OCI-LY3 (cell line): ENCODE results near the gene ADARB2.
"Not testable (repeated sequence)": the region's sequence is repeated elsewhere in the genome, so short reads cannot be mapped to it uniquely, and the experiment has no call there.

Source experiments
- H2AFZ ChIP-seq: fragments of 200-600, 300-600 bp; shearing (Covaris generic); 2 replicates; pipeline ENCODE4 v1.6.0; 2014; ENCODE audit warnings: antibody characterized with exemption, low read depth, low read length
- H3K27ac ChIP-seq: fragments of 200-600, 300-600 bp; sonication (generic); 2 replicates; pipeline ENCODE4 v1.5.1; 2014; ENCODE audit warnings: mild to moderate bottlenecking, low read length, moderate library complexity, mixed read lengths
- H3K27me3 ChIP-seq: fragments of 200-600, 300-600 bp; sonication (generic); 2 replicates; pipeline ENCODE4 v1.6.1; 2014; ENCODE audit warnings: low read depth, low read length, mixed read lengths
- H3K36me3 ChIP-seq: fragments of 200-600, 300-600 bp; sonication (generic); replicated peaks from 2 replicates; pipeline ENCODE3; 2014; ENCODE audit warnings: low read depth, low read length, mixed read lengths
- H3K4me1 ChIP-seq: fragments of 300-600, 200-600 bp; sonication (generic); 2 replicates; pipeline ENCODE4 v1.6.1; 2014; ENCODE audit warnings: low read length, mixed read lengths
- H3K4me2 ChIP-seq: fragments of 200-600, 300-600 bp; sonication (generic); 2 replicates; pipeline ENCODE4 v1.6.1; 2014; ENCODE audit warnings: low read length, mixed read lengths
- H3K4me3 ChIP-seq: fragments of 300-600, 200-600 bp; sonication (generic); 2 replicates; pipeline ENCODE4 v1.5.1; 2014; ENCODE audit warnings: antibody characterized with exemption, mild to moderate bottlenecking, low read length, moderate library complexity
- H3K79me2 ChIP-seq: fragments of 300-600, 200-600 bp; shearing (Covaris generic); 2 replicates; pipeline ENCODE4 v1.6.1; 2014; ENCODE audit warnings: mild to moderate bottlenecking, low read length, mixed read lengths
- H3K9ac ChIP-seq: fragments of 300-600, 200-600 bp; shearing (Covaris generic); 2 replicates; pipeline ENCODE4 v1.6.0; 2014; ENCODE audit warnings: mild to moderate bottlenecking, low read length, moderate library complexity
- H3K9me3 ChIP-seq: fragments of 200-600, 300-600 bp; shearing (Covaris generic); 2 replicates; pipeline ENCODE4 v1.6.1; 2014; ENCODE audit warnings: low read length, mixed read lengths; ENCODE audit not compliant: insufficient read depth
- H4K20me1 ChIP-seq: fragments of 200-600, 300-600 bp; sonication (generic); 2 replicates; pipeline ENCODE4 v1.6.1; 2016; ENCODE audit warnings: low read length, mixed read lengths; ENCODE audit not compliant: insufficient read depth
- EZH2phosphoT487 ChIP-seq: fragments of 200-600 bp; shearing (Covaris generic); IDR thresholded peaks from 2 replicates; pipeline ENCODE4 v1.6.1; 2018; ENCODE audit warnings: antibody characterized with exemption, mixed run types, low read depth
- TF ChIP-seq, protein P1 (sequence below): fragments of 200-600, 300-600 bp; sonication (generic); IDR thresholded peaks from 2 replicates; pipeline ENCODE4 v1.5.1; 2014; ENCODE audit warnings: antibody characterized with exemption, low read length, low read depth

ADARB2 gene

DNA sequence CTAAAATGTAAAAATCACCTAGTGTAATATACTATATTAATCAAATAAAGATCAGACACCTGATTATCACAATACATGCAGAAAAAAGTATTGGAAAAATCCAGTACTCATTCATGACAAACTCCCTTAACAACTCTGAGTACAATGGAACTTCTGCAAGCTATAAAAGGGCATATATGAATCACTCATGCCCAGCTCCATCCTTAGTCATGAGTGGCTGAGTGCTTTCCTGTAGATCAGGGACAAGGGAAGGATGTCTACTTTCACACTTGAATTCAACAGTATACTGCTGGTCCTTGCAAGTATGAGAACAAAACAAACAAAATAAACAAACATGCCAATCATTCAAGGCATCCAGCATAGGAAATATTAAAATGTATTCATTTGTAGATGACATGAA lies 116.5 kb downstream of the ADARB2 start:
- TF ChIP-seq EZH2phosphoT487: no peak
- TF ChIP-seq, protein P1, sequence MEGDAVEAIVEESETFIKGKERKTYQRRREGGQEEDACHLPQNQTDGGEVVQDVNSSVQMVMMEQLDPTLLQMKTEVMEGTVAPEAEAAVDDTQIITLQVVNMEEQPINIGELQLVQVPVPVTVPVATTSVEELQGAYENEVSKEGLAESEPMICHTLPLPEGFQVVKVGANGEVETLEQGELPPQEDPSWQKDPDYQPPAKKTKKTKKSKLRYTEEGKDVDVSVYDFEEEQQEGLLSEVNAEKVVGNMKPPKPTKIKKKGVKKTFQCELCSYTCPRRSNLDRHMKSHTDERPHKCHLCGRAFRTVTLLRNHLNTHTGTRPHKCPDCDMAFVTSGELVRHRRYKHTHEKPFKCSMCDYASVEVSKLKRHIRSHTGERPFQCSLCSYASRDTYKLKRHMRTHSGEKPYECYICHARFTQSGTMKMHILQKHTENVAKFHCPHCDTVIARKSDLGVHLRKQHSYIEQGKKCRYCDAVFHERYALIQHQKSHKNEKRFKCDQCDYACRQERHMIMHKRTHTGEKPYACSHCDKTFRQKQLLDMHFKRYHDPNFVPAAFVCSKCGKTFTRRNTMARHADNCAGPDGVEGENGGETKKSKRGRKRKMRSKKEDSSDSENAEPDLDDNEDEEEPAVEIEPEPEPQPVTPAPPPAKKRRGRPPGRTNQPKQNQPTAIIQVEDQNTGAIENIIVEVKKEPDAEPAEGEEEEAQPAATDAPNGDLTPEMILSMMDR: no peak

DNA sequence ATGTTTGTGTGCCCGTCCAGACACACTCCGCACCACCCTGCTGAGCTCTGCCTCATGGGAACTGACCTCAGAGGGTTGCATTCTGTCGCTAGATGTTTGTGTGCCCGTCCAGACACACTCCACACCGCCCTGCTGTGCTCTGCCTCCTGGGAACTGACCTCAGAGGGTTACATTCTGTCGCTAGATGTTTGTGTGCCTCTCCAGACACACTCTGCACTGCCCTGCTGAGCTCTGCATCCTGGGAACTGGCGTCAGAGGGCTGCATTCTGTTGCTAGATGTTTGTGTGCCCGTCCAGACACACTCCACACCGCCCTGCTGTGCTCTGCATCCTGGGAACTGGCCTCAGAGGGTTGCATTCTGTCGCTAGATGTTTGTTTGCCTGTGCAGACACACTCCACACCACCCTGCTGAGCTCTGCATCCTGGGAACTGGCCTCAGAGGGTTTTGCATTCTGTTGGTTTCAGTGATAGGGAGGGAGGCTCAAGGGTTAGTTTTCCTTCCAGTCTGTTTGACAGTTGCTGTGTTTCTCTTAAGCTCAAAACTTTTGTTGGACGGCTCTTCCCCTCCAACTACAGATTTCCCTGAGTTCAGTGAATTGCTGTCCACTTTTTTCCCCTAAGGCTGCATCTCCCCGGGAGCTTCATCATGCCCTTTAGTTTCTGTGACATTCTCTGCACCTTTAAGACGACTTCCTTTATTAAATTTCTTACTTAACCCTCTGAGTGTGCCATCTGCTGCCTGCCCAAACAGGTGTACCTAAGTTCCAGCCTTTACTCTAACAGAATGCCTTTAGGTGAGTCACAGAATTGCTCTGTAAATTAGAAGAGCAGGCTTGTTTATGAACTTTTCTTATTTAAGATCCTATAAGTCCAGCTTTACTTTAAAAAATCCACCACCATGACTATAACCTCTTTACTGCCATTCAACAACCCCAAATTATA lies 119.7 kb downstream of the ADARB2 start:
- not testable (repeated sequence) for H3K79me2 ChIP-seq, H4K20me1 ChIP-seq, H3K9ac ChIP-seq, H3K27me3 ChIP-seq, H3K4me3 ChIP-seq, H3K27ac ChIP-seq, H3K4me2 ChIP-seq, H2AFZ ChIP-seq, H3K9me3 ChIP-seq, H3K36me3 ChIP-seq, H3K4me1 ChIP-seq

More for the DNA sequence above, 116.5 kb downstream of the ADARB2 start:
- Histone ChIP-seq H4K20me1 (no peaks in the 10 kb centered on the region), H3K27ac (no peak overlapping the region), H2AFZ (no peak overlapping the region), H3K27me3 (no peaks in the 10 kb centered on the region), H3K4me3 (no peak overlapping the region), H3K36me3 (no peaks in the 10 kb centered on the region), H3K4me2 (no peak overlapping the region), H3K4me1 (no peaks in the 10 kb centered on the region), H3K79me2 (no peaks in the 10 kb centered on the region), H3K9ac (no peak overlapping the region), H3K9me3 (no peaks in the 10 kb centered on the region)

DNA sequence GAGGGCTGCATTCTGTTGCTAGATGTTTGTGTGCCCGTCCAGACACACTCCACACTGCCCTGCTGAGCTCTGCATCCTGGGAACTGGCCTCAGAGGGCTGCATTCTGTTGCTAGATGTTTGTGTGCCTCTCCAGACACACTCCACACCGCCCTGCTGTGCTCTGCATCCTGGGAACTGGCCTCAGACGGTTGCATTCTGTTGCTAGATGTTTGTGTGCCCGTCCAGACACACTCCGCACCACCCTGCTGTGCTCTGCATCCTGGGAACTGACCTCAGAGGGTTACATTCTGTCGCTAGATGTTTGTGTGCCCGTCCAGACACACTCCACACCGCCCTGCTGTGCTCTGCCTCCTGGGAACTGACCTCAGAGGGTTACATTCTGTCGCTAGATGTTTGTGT lies 120.6 kb downstream of the ADARB2 start:
- not testable (repeated sequence) for H3K4me2 ChIP-seq, H2AFZ ChIP-seq, H3K79me2 ChIP-seq, H3K9me3 ChIP-seq, H3K9ac ChIP-seq, H3K4me1 ChIP-seq, H3K27ac ChIP-seq, H3K27me3 ChIP-seq, H3K36me3 ChIP-seq, H3K4me3 ChIP-seq, H4K20me1 ChIP-seq

DNA sequence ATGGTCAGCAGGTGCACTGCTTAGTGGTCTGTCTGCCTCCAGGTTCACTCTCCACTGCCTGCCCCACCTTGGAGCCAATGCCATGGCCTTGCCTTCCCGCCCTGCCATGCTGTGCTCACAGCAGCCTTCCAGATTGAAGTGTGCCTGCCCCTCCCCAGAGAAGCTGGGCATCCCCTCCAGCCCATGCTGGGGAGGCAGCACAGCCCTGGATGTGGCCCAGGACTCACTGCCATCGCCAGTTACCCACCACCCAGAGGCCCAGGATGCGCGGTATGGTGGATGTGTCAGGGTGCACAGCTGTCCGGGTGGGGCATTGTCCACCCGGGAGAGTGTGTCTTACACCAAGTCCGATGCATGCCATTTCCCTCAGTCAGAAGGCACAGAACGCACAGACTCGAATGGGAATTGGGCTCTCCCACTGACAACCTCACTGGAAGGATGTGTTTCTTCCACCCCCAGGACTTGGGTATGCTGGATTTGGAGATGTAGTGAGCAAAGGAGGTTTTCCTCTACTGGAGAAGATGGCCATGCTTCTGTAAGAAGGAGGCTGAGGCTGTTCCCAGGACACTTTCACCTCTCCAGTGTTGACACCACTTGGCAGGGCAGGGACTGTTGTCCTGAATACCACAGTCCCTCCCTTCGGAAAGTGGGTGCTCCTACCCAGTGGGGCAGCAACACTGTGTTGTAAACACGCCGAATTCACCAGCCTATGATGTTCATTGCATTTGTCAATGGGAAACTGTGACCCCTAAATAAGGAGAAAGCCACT lies 122.0 kb downstream of the ADARB2 start:
- Histone ChIP-seq H4K20me1 (no peaks in the 10 kb centered on the region), H3K9ac (no peak overlapping the region), H3K27ac (no peak overlapping the region), H3K9me3 (no peaks in the 10 kb centered on the region), H2AFZ (no peak overlapping the region), H3K79me2 (no peaks in the 10 kb centered on the region), H3K36me3 (no peaks in the 10 kb centered on the region), H3K4me2 (no peak overlapping the region), H3K4me1 (no peaks in the 10 kb centered on the region), H3K4me3 (no peak overlapping the region), H3K27me3 (no peaks in the 10 kb centered on the region)
- TF ChIP-seq, protein P1: no peak
- TF ChIP-seq EZH2phosphoT487: no peak

DNA sequence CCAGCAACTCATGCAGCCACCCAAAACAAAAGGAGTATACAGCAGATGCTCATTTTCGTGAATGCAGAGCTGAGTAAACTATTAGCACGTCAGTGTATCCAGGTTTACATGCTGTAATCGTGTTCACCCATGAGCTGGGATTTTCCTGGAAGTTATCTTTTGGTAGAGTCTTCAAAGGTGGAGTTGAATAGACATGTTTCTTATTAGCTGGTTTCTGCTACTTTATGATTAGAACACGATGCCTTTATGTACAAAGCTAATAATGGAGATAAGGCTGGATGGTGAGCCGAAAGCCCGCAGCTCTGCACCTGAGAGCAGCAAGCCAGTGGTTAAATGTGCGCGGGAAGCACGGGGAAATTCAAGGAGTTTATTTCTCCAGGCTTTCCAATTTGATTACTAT lies 123.8 kb downstream of the ADARB2 start:
- TF ChIP-seq EZH2phosphoT487: no peak
- TF ChIP-seq, protein P1: no peak
- Histone ChIP-seq H3K79me2 (no peaks in the 10 kb centered on the region), H3K4me3 (no peak overlapping the region), H3K9ac (no peak overlapping the region), H3K4me2 (no peak overlapping the region), H3K36me3 (no peaks in the 10 kb centered on the region), H2AFZ (no peak overlapping the region), H4K20me1 (no peaks in the 10 kb centered on the region), H3K4me1 (no peaks in the 10 kb centered on the region), H3K27ac (no peak overlapping the region), H3K9me3 (no peaks in the 10 kb centered on the region), H3K27me3 (no peaks in the 10 kb centered on the region)
